GM23338 (cell line): ENCODE results near the gene TENM3. TPM values are rescaled to one million over a fixed set of nuclear protein-coding genes. Genes with fewer than 3 reads are reported as not detected.

Source experiments
- ATAC-seq: fragments of 200-7000 bp; cut with Tn5 transposase; 3 replicates; pipeline ENCODE4 v1.9.1; 2020
- DNase-seq: peaks from one replicate; pipeline ENCODE4 v3.0.0-alpha.2; 2015; ENCODE audit warnings: low spot score
- H2AFZ ChIP-seq: fragments of 200-600 bp; sonication (generic); 2 replicates; pipeline ENCODE4 v1.8.0; 2016; ENCODE audit warnings: antibody characterized with exemption, mild to moderate bottlenecking, moderate library complexity
- H3F3A ChIP-seq: fragments of 200-600 bp; sonication (generic); replicated peaks from 2 replicates; pipeline ENCODE4 v1.8.0; 2017; ENCODE audit warnings: antibody characterized with exemption, mixed run types, low read depth
- H3K27ac ChIP-seq: fragments of 200-600 bp; sonication (generic); 2 replicates; pipeline ENCODE4 v1.6.1; 2016; ENCODE audit warnings: low read depth
- H3K27me3 ChIP-seq: fragments of 200-600 bp; sonication (generic); 2 replicates; pipeline ENCODE4 v1.8.0; 2016; ENCODE audit warnings: mild to moderate bottlenecking, mixed run types, moderate library complexity; ENCODE audit not compliant: insufficient read depth
- H3K36me3 ChIP-seq: fragments of 200-600 bp; sonication (generic); 2 replicates; pipeline ENCODE4 v1.8.0; 2016; ENCODE audit warnings: mild to moderate bottlenecking; ENCODE audit not compliant: insufficient read depth
- H3K4me1 ChIP-seq: fragments of 200-600 bp; sonication (generic); 2 replicates; pipeline ENCODE4 v1.8.0; 2016; ENCODE audit warnings: mild to moderate bottlenecking, moderate library complexity; ENCODE audit not compliant: insufficient read depth
- H3K4me2 ChIP-seq: fragments of 200-600 bp; sonication (generic); 2 replicates; pipeline ENCODE4 v1.7.1; 2017; ENCODE audit warnings: mixed run types
- H3K4me3 ChIP-seq: fragments of 200-600 bp; sonication (generic); 2 replicates; pipeline ENCODE4 v1.6.1; 2016; ENCODE audit warnings: mixed run types
- H3K79me2 ChIP-seq: fragments of 200-600 bp; sonication (generic); replicated peaks from 2 replicates; pipeline ENCODE4 v1.8.0; 2017; ENCODE audit warnings: mild to moderate bottlenecking; ENCODE audit not compliant: insufficient read depth
- H3K9me2 ChIP-seq: fragments of 200-600 bp; sonication (generic); 2 replicates; pipeline ENCODE4 v1.8.0; 2017; ENCODE audit not compliant: insufficient read depth
- H4K20me1 ChIP-seq: fragments of 200-600 bp; sonication (generic); replicated peaks from 2 replicates; pipeline ENCODE4 v1.8.0; 2017; ENCODE audit warnings: mild to moderate bottlenecking; ENCODE audit not compliant: insufficient read depth
- H3K27ac Mint-ChIP-seq: 2 replicates; pipeline ENCODE4 v1.8.0; 2020; ENCODE audit warnings: inconsistent platforms, mild to moderate bottlenecking, moderate library complexity, mixed read lengths
- H3K27me3 Mint-ChIP-seq: 3 replicates; pipeline ENCODE4 v1.8.0; 2022; ENCODE audit warnings: low read depth, mild to moderate bottlenecking, moderate library complexity, mixed read lengths, inconsistent platforms; ENCODE audit not compliant: insufficient read depth, poor library complexity
- H3K36me3 Mint-ChIP-seq: 3 replicates; pipeline ENCODE4 v1.8.0; 2021; ENCODE audit warnings: low read depth, mild to moderate bottlenecking, inconsistent platforms, moderate library complexity, mixed read lengths
- H3K4me1 Mint-ChIP-seq: 3 replicates; pipeline ENCODE4 v1.8.0; 2020; ENCODE audit warnings: mild to moderate bottlenecking, inconsistent platforms, mixed read lengths
- H3K4me3 Mint-ChIP-seq: 3 replicates; pipeline ENCODE4 v1.8.0; 2021; ENCODE audit warnings: moderate library complexity, mild to moderate bottlenecking, inconsistent platforms, mixed read lengths
- H3K9me3 Mint-ChIP-seq: 3 replicates; pipeline ENCODE4 v1.8.0; 2020; ENCODE audit warnings: moderate library complexity, mild to moderate bottlenecking, inconsistent platforms, mixed read lengths
- CREB1 ChIP-seq: fragments of 250-450 bp; sonication (Bioruptor Pico); IDR thresholded peaks from 2 replicates; pipeline ENCODE4 v1.5.0; 2020; ENCODE audit warnings: low read depth, mild to moderate bottlenecking, moderate library complexity
- CTCF ChIP-seq, 2 experiments: fragments of 200-600 bp in 1 of 2; sonication (generic) in 1 of 2; conservative IDR thresholded peaks; 2 replicates each; pipeline versions ENCODE4 v1.5.1 to v1.6.1; 2016 to 2017; ENCODE audit warnings: antibody characterized with exemption in 2 of 2, low read depth in 2 of 2, mild to moderate bottlenecking in 2 of 2, moderate library complexity in 1 of 2
- EZH2 ChIP-seq: fragments of 200-600 bp; sonication (generic); IDR thresholded peaks from one replicate; pipeline ENCODE4 v1.8.0; 2017; ENCODE audit warnings: antibody characterized with exemption, mild to moderate bottlenecking, low read depth; ENCODE audit not compliant: unreplicated experiment
- EZH2phosphoT487 ChIP-seq: fragments of 200-600 bp; sonication (generic); IDR thresholded peaks from one replicate; pipeline ENCODE4 v1.8.1; 2018; ENCODE audit warnings: antibody characterized with exemption; ENCODE audit not compliant: unreplicated experiment
- JUNB ChIP-seq: IDR thresholded peaks from one replicate; pipeline ENCODE4 v1.6.1; 2016; ENCODE audit warnings: antibody characterized with exemption; ENCODE audit not compliant: unreplicated experiment
- NANOG ChIP-seq: IDR thresholded peaks from 2 replicates; pipeline ENCODE4 v1.6.1; 2016; ENCODE audit warnings: antibody characterized with exemption, borderline replicate concordance
- REST ChIP-seq: IDR thresholded peaks from one replicate; pipeline ENCODE4 v1.6.1; 2018; ENCODE audit warnings: antibody characterized with exemption; ENCODE audit not compliant: unreplicated experiment
- STAT1 ChIP-seq: IDR thresholded peaks from one replicate; pipeline ENCODE4 v1.6.1; 2016; ENCODE audit warnings: antibody characterized with exemption; ENCODE audit not compliant: unreplicated experiment
- ZNF114 ChIP-seq: fragments of 250-450 bp; sonication (Bioruptor Pico); IDR thresholded peaks from 2 replicates; pipeline ENCODE4 v1.5.0; 2020; ENCODE audit warnings: mild to moderate bottlenecking, moderate library complexity
- ZNF331 ChIP-seq: fragments of 250-450 bp; sonication (Bioruptor Pico); IDR thresholded peaks from 2 replicates; pipeline ENCODE4 v1.5.0; 2020; ENCODE audit warnings: low read depth, mild to moderate bottlenecking, moderate library complexity
- polyA plus RNA-seq: library from polyadenylated mRNA; unstranded; fragments of >200 nt; fragmentation: Nextera tagmentation; extraction: Ambion mirVana; gene quantifications from 2 replicates; pipeline ENCODE4 v1.2.1, GENCODE V29; 2016
- total RNA-seq: library from RNA; depleted of rRNA; stranded (reverse); fragments of >200 nt; shearing (Covaris generic); gene quantifications from 2 replicates; pipeline ENCODE4 v1.2.3, GENCODE V29; 2014
- TF ChIP-seq, protein P1 (sequence below): IDR thresholded peaks from 2 replicates; pipeline ENCODE4 v1.6.1; 2016; ENCODE audit warnings: antibody characterized with exemption

The TENM3 gene
- total and polyA plus RNA-seq, 2 experiments from 2014 or later, result 22.2 to 128 TPM

- no peak for TF ChIP-seq EZH2phosphoT487
- no peak for TF ChIP-seq STAT1
- no peak for TF ChIP-seq NANOG
- no peak for TF ChIP-seq JUNB
- TF ChIP-seq ZNF331 (CRISPR knock-in tag), result no peak
Observed at GRCh38 chr4:182822554-182822953, 579.4 kb downstream of the TENM3 start (continued).

DNA sequence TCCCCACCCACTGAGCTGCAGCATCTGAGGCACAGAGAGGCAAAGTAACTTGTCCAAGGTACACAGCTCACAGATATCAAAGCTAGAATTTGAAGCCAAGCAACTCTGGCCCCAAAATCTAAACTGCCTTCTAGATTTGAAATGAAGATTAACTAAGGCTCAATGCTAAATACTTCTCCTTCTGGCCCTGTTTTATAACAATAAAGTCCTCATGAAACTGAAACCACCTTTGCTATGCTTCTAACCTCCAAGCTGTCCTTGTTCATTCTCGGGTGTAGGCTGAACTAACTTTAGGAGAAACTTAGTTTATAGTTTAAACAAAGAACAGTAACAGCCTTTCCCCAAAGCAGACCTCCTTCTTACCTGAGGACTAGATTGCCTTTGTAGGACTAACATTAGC lies 580.4 kb downstream of the TENM3 start:
- Mint-ChIP-seq H3K4me1 (peaks cover 22% of the 10 kb centered on the region), H3K4me3 (no peak overlapping the region)

More for the DNA sequence above, 580.4 kb downstream of the TENM3 start:
- Histone ChIP-seq H3F3A (no peaks in the 10 kb centered on the region), H3K27me3 (no peaks in the 10 kb centered on the region), H4K20me1 (no peaks in the 10 kb centered on the region), H3K79me2 (no peaks in the 10 kb centered on the region), H2AFZ (no peak overlapping the region), H3K36me3 (no peaks in the 10 kb centered on the region), H3K9me2 (no peaks in the 10 kb centered on the region), H3K27ac (no peak overlapping the region), H3K4me2 (no peak overlapping the region), H3K4me3 (no peak overlapping the region), H3K4me1 (no peaks in the 10 kb centered on the region)
- peaks cover 11% of the 10 kb centered on the region for H3K27me3 Mint-ChIP-seq
- H3K27ac Mint-ChIP-seq, result no peak overlapping the region
- no peak for DNase-seq
- no peaks in the 10 kb centered on the region for H3K36me3 Mint-ChIP-seq
- no peak for TF ChIP-seq STAT1
- no peak for TF ChIP-seq CREB1 (CRISPR knock-in tag)
- TF ChIP-seq, protein P1, sequence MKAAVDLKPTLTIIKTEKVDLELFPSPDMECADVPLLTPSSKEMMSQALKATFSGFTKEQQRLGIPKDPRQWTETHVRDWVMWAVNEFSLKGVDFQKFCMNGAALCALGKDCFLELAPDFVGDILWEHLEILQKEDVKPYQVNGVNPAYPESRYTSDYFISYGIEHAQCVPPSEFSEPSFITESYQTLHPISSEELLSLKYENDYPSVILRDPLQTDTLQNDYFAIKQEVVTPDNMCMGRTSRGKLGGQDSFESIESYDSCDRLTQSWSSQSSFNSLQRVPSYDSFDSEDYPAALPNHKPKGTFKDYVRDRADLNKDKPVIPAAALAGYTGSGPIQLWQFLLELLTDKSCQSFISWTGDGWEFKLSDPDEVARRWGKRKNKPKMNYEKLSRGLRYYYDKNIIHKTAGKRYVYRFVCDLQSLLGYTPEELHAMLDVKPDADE, result no peak
- TF ChIP-seq JUNB, result no peak
- no peak for TF ChIP-seq ZNF331 (CRISPR knock-in tag)
- no peak for TF ChIP-seq EZH2phosphoT487
- no peak for TF ChIP-seq EZH2
- no peak for TF ChIP-seq NANOG
- TF ChIP-seq CTCF (conservative IDR thresholded peaks at IDR 0.05; ENCODE audit: low read depth in 2 of 2), result no peak
- TF ChIP-seq ZNF114, result no peak
- TF ChIP-seq REST, result no peak
- H3K9me3 Mint-ChIP-seq, result no peaks in the 10 kb centered on the region
- no peak for ATAC-seq
